ENCODE measurements around the gene TNFSF12. TPM values are rescaled to one million over a fixed set of nuclear protein-coding genes. Genes with fewer than 3 reads are reported as not detected.

TNFSF12 gene
- polyA plus RNA-seq, 3 donors = 37.7 to 98.3 (median 50.2) TPM

DNA sequence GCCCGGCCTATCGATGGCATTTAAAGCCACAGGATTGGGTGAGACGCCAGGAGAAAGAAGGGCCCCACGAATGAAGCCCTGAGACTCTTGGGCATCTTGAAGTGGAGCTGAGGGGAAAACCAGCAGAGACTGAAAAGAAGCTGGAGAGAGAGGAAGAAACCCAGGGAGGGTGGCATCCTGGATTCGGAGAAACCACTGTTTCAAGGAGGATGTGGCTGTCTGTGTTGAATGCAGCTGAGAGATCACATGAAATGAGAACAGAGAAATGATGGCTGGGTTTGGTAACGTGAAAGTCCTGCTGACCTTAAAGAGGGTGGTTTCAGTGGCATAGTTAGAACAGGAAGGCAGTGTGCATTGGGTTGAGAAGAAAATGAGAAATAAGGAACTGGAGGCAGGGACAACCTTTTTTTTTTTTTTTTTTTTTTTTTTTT is 3.8 kb downstream of the TNFSF12 start:
- intact Hi-C loops (cut with micrococcal nuclease) = no loop called here
- TF ChIP-seq, protein P1, sequence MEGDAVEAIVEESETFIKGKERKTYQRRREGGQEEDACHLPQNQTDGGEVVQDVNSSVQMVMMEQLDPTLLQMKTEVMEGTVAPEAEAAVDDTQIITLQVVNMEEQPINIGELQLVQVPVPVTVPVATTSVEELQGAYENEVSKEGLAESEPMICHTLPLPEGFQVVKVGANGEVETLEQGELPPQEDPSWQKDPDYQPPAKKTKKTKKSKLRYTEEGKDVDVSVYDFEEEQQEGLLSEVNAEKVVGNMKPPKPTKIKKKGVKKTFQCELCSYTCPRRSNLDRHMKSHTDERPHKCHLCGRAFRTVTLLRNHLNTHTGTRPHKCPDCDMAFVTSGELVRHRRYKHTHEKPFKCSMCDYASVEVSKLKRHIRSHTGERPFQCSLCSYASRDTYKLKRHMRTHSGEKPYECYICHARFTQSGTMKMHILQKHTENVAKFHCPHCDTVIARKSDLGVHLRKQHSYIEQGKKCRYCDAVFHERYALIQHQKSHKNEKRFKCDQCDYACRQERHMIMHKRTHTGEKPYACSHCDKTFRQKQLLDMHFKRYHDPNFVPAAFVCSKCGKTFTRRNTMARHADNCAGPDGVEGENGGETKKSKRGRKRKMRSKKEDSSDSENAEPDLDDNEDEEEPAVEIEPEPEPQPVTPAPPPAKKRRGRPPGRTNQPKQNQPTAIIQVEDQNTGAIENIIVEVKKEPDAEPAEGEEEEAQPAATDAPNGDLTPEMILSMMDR (IDR thresholded peaks at IDR 0.05) = no peak
- Histone ChIP-seq H3K36me3 (replicated peaks in 1 of 2; ENCODE audit: control insufficient read depth in 1 of 2, insufficient read depth in 2 of 2, low read length in 2 of 2) (no peaks in the 10 kb centered on the region), H2AFZ (ENCODE audit: insufficient read depth, low read depth, low read length, poor library complexity, severe bottlenecking) (peak overlapping the region; percentile 23), H3K27me3 (ENCODE audit: control insufficient read depth in 2 of 2, insufficient read depth in 2 of 2, low read length in 2 of 2) (no peaks in the 10 kb centered on the region), H3K4me2 (replicated peaks; ENCODE audit: extremely low read depth, low read length, poor library complexity, severe bottlenecking) (peak overlapping the region; percentile 60), H3K79me2 (ENCODE audit: insufficient read depth, low read length) (peaks cover 47% of the 10 kb centered on the region), H3K9ac (ENCODE audit: insufficient read depth, low read length, poor library complexity, severe bottlenecking) (peak overlapping the region; percentile 54), H4K20me1 (ENCODE audit: insufficient read depth, low read length) (no peaks in the 10 kb centered on the region), H3K27ac (ENCODE audit: low read depth in 1 of 2, low read length in 2 of 2) (peak overlapping the region; percentile 74 to 90), H3K4me1 (ENCODE audit: control insufficient read depth in 1 of 2, insufficient read depth in 2 of 2, low read length in 2 of 2) (peaks cover 83 to 88% of the 10 kb centered on the region in 2 donors), H3K9me3 (replicated peaks in 1 of 2; ENCODE audit: control insufficient read depth in 1 of 2, insufficient read depth in 1 of 2, low read length in 2 of 2) (no peaks in the 10 kb centered on the region), H3K4me3 (replicated peaks in 1 of 3; ENCODE audit: low read depth in 2 of 3, low read length in 3 of 3) (peak overlapping the region in 1 of 3 experiments; percentile 62)
- Mint-ChIP-seq H3K27ac (peak overlapping the region; percentile 83 to 96 (median 94)), H3K4me1 (peaks cover 81% of the 10 kb centered on the region), H3K9me3 (no peaks in the 10 kb centered on the region), H3K27me3 (ENCODE audit: low read depth in 3 of 3) (peaks cover 3 to 7% (median 6%) of the 10 kb centered on the region in 3 donors), H3K36me3 (peaks cover 35 to 40% of the 10 kb centered on the region in 2 donors), H3K4me3 (peak overlapping the region; percentile 42 to 83)
- 1% methylated on average over 6 of the region's 6 CpGs for WGBS (ENCODE audit: insufficient coverage)
- peak; percentile 79 to 82 (median 81) for DNase-seq

- Mint-ChIP-seq H3K36me3 (peaks cover 35 to 40% of the 10 kb centered on the region in 2 donors), H3K9me3 (no peaks in the 10 kb centered on the region), H3K27me3 (ENCODE audit: low read depth in 3 of 3) (peaks cover 0 to 5% (median 5%) of the 10 kb centered on the region in 3 donors), H3K27ac (peak overlapping the region; percentile 83 to 96 (median 94)), H3K4me3 (peak overlapping the region in 1 of 2 donors; percentile 42), H3K4me1 (peaks cover 81% of the 10 kb centered on the region)
- Histone ChIP-seq H3K36me3 (replicated peaks in 1 of 2; ENCODE audit: control insufficient read depth in 1 of 2, insufficient read depth in 2 of 2, low read length in 2 of 2) (no peaks in the 10 kb centered on the region), H3K9me3 (replicated peaks in 1 of 2; ENCODE audit: control insufficient read depth in 1 of 2, insufficient read depth in 1 of 2, low read length in 2 of 2) (no peaks in the 10 kb centered on the region), H3K27ac (ENCODE audit: low read depth in 1 of 2, low read length in 2 of 2) (peak overlapping the region; percentile 74 to 90), H3K4me1 (ENCODE audit: control insufficient read depth in 1 of 2, insufficient read depth in 2 of 2, low read length in 2 of 2) (peaks cover 88 to 91% of the 10 kb centered on the region in 2 donors), H2AFZ (ENCODE audit: insufficient read depth, low read depth, low read length, poor library complexity, severe bottlenecking) (no peak overlapping the region), H3K79me2 (ENCODE audit: insufficient read depth, low read length) (peaks cover 45% of the 10 kb centered on the region), H4K20me1 (ENCODE audit: insufficient read depth, low read length) (no peaks in the 10 kb centered on the region), H3K4me2 (replicated peaks; ENCODE audit: extremely low read depth, low read length, poor library complexity, severe bottlenecking) (peak overlapping the region; percentile 60), H3K4me3 (replicated peaks in 1 of 3; ENCODE audit: low read depth in 2 of 3, low read length in 3 of 3) (peak overlapping the region in 1 of 3 experiments; percentile 62), H3K9ac (ENCODE audit: insufficient read depth, low read length, poor library complexity, severe bottlenecking) (peak overlapping the region; percentile 54), H3K27me3 (ENCODE audit: control insufficient read depth in 2 of 2, insufficient read depth in 2 of 2, low read length in 2 of 2) (no peaks in the 10 kb centered on the region)
- DNase-seq = no peak
- intact Hi-C loops (cut with micrococcal nuclease) = no loop called here
- WGBS (ENCODE audit: insufficient coverage) = no CpG with 5 or more reads among the region's 1 CpG
- TF ChIP-seq, protein P1 (IDR thresholded peaks at IDR 0.05) = no peak
Measured at GRCh38 chr17:7553356-7553755, 4.5 kb downstream of the TNFSF12 start.
